Middle frontal gyrus (tissue), 1 donor: ENCODE data around the gene CAMSAP2.

ENCODE experiments used
- DNase-seq: peaks from one replicate; pipeline ENCODE4 v3.0.0-alpha.2; 2015; ENCODE audit warnings: low spot score; ENCODE audit errors: extremely low spot score

CAMSAP2 gene

GRCh38 chr1:200838676-200839445, 100.2 kb downstream of the CAMSAP2 start:
- no peak for DNase-seq

- no peak for DNase-seq
Observed at GRCh38 chr1:200845360-200845759, 106.7 kb downstream of the CAMSAP2 start.

GRCh38 chr1:200846398-200846797, 107.7 kb downstream of the CAMSAP2 start:
- no peak for DNase-seq

- DNase-seq = no peak
Observed at GRCh38 chr1:200849430-200849829, 110.7 kb downstream of the CAMSAP2 start.

- no peak for DNase-seq
Observed at GRCh38 chr1:200850554-200850953, 111.9 kb downstream of the CAMSAP2 start.

GRCh38 chr1:200856716-200857357, 118.1 kb downstream of the CAMSAP2 start:
- no peak for DNase-seq

GRCh38 chr1:200857804-200858203, 119.1 kb downstream of the CAMSAP2 start:
- DNase-seq = no peak

- DNase-seq = no peak
Observed at GRCh38 chr1:200861937-200862647, 123.4 kb downstream of the CAMSAP2 start.

GRCh38 chr1:200862713-200863415, 124.2 kb downstream of the CAMSAP2 start:
- DNase-seq = no peak

GRCh38 chr1:200866116-200866515, 127.4 kb downstream of the CAMSAP2 start:
- no peak for DNase-seq

- DNase-seq = no peak
Observed at GRCh38 chr1:200866521-200866920, 127.8 kb downstream of the CAMSAP2 start.

- DNase-seq = no peak
Observed at GRCh38 chr1:200867018-200867811, 128.5 kb downstream of the CAMSAP2 start.

- no peak for DNase-seq
Observed at GRCh38 chr1:200869376-200869752, 130.7 kb downstream of the CAMSAP2 start.

- DNase-seq = no peak
Observed at GRCh38 chr1:200869753-200870391, 131.2 kb downstream of the CAMSAP2 start.

GRCh38 chr1:200872446-200873115, 133.9 kb downstream of the CAMSAP2 start, which contains the start of gene GPR25:
GPR25 (plus strand) TSS chr1:200872981; CDS start chr1:200873038, 57 bp downstream.
- DNase-seq = no peak

GRCh38 chr1:200873116-200873670, 134.5 kb downstream of the CAMSAP2 start:
- no peak for DNase-seq

- DNase-seq = no peak
Observed at GRCh38 chr1:200873671-200874397, 135.1 kb downstream of the CAMSAP2 start.

- no peak for DNase-seq
Observed at GRCh38 chr1:200874694-200875093, 136.0 kb downstream of the CAMSAP2 start.

- no peak for DNase-seq
Observed at GRCh38 chr1:200875416-200875815, 136.7 kb downstream of the CAMSAP2 start.
